Uterus (tissue), 2 donors: Measurements from ENCODE around the gene SPNS1.

Source experiments
- CTCF ChIP-seq, 4 experiments: fragments of 200-600 bp in 2 of 4; fragments of 450-650 bp in 2 of 4; sonication (generic) in 2 of 4; IDR thresholded peaks; one replicate each; pipeline ENCODE4 v1.5.1; 2016 to 2019; ENCODE audit warnings: antibody characterized with exemption in 4 of 4, mild to moderate bottlenecking in 2 of 4, moderate library complexity in 1 of 4
- POLR2A ChIP-seq, 2 donors: fragments of 450-650 bp; IDR thresholded peaks; one replicate each; pipeline ENCODE4 v1.6.1; 2016; ENCODE audit warnings: antibody characterized with exemption in 2 of 2, mild to moderate bottlenecking in 1 of 2, moderate library complexity in 1 of 2

- TF ChIP-seq CTCF (IDR thresholded peaks at IDR 0.05) (no peak), POLR2A (IDR thresholded peaks at IDR 0.05) (no peak)
Measured at GRCh38 chr16:28951410-28951943, 23.1 kb upstream of the SPNS1 start.
